Right lung (tissue), 5 donors: ENCODE measurements around the gene POGZ. TPM values are rescaled to one million over a fixed set of nuclear protein-coding genes. Genes with fewer than 3 reads are reported as not detected.

ENCODE experiments used
- DNase-seq, 2 donors: peaks; one replicate each; pipeline ENCODE4 v3.0.0-alpha.2; 2013
- polyA plus RNA-seq, 5 donors: library from polyadenylated mRNA; unstranded; fragments of 120-200 nt; gene quantifications; one replicate each; pipeline versions ENCODE4 v1.2.1 to v1.2.3, GENCODE V29; 2013; ENCODE audit warnings: inconsistent platforms in 1 of 5, low replicate concordance in 1 of 5; ENCODE audit not compliant: insufficient read length in 5 of 5, insufficient read depth in 1 of 5

POGZ gene
- polyA plus RNA-seq, 5 donors: 90.6 to 150 (median 130) TPM

DNA sequence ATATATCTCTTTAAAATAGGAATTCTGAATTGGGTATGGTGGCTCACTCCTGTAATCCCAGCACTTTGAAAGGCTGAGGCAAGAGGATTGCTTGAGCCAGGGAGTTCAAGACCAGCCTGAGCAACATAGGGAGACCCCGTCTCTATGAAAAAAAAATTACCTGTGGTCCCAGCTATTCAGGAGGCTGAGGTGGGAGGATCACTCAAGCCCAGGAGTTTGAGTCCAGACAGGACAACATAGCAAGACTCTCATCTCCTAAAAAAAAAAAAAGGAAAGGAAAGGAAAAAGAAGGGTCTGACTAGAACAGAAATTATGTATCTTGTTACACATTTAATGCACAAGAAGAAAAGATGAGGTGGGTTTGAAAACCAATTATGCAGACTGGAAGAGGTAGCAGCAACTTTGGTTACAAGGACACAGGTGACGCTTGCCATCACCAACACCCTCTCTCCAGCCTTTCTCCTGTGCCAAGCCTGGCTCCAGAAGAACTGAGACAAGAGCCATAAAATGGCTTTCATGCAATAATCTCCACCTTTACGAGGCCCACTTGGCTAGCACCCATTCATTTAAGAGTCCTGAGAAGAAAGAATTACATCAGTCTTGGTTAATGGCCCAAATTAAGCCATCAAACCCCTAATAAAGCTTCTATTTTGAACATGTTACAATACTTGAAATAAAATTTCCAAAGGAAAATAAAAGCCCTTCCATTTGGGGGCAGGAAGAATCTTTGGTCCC lies 82.0 kb downstream of the POGZ start:
- no peak for DNase-seq

DNA sequence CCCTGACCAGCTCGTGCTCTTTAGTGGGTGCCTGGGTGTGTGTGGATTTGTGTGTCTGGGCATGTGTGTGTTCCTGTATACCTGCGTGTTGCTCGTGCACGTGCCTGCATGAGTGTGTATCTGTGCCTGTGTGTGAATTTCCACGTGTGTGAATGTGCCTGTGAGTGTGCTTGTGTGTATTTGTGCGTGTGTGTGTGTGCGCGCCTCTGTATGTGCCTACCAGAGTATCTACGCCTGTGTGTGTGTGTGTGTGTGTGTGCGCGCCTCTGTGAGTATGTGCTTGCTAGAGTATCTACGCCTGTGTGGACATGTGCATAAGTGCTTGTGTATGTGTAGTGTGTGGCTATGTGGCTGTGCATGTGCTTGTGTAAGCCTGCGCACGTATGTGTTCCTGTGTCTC lies 86.1 kb downstream of the POGZ start:
- no peak for DNase-seq

DNA sequence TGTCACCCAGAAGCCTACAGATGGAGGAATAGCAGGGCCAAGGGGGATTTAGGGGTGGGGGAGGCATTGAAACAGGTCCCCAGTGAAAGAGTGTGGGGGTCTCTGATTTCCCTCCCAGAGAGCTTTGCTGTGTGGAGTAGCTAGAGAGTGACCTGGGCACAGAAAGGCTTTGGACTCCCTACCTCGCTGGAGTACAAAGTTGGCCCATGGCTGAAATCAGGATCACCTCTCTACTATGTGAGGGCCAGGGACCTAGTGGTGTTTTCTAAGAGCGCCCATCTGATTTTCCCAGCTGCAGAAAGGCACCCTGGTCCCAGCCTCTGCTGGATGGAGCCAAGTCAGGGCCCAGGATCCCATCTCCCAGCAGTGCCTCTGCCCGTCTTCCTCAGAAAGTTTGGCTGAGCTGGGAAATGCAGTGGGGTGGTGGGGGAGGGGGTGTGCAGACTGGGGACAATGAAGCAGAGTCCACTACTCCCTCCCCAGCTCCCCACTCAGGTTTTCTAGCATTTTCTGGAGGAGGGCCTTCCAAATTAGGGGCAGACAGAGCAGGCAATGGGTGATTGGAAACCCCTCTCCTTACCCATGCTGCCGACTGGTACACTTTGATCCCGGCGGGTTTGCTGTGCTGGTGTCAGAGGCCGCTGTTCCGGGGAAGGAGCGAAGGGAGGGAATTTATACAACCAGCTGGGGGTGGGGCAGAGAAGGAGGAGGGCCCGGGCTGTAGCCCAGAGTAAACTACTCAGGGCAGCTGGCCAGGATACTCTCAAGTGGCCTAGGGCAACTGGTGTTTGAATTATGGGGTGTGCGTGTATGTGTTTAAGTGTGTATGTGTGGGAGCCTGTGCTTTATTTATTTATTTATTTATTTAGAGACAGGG lies 87.0 kb downstream of the POGZ start, which contains the start of gene SELENBP1:
TSS of gene SELENBP1 (minus strand) at position 648 of the 877 bp plus-strand sequence. CDS start at position 584, 64 bp downstream.
- peak; percentile 88 to 89 for DNase-seq

DNA sequence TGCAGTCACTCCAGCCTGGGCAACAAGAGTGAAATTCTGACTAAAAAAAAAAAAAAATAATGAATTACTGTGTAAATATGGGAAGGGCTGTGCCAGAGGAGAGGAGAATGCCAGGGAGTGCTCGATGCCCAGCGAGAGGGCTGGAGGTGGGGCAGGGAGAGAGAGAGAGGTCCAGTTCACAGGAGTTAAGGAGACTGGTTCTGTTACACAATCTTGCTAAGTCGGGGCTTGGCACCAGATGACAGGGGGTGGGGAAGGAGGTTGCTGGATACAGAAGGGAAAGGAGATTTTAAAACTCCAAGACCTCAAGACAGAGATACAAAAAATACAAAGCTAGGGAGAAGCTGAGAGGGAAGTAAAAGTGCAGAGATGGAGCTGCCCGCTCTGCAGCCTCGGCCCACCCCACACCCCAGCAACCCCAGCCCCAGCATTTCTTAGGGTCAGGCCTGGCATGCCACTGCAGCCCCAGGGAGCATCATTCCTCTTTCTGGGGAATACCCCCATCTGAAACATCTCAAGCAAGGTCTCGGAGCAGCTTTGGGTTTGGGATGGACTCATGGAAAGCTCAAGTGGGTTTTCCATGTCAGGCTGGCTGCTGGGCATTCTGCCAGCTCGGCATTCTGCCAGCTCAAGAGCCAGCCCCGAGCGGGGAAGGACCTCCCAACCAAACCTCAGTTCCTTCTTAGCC lies 87.8 kb downstream of the POGZ start:
- peak; percentile 73 to 82 for DNase-seq

DNA sequence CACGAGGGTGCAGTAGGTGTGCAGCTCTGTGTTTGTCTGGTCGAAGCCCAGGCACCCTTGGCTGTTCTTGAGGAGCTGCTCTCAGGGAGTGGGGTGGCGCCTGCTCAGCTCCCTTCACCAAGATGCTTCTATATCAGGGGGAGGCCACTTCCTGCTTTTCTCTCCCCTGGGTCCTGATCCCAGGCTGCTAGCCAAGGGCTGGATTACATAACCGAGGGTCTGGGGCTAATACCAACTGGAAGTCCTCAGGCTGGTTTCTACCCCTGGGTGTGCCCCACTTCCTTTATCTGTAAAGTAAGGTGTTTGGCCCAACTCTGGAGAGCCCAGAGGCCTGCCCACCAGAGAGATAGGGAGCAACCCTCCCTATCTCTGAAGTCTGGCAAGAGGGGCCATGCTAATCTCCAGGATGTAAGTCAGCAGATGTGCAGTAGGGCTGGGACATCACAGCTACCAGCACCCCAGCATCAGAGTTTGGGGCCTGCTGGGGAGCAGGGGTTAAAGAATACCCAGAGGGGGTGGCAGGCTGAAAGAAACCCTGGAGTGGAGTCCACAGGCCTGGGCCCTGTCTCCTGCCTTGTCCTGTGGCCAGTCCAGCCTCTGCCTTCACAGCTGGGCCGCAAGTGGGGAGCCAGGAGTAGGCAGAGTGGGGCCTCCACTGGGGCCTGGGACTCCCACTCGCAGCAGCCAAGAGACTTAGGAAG lies 88.9 kb downstream of the POGZ start:
- DNase-seq: no peak

DNA sequence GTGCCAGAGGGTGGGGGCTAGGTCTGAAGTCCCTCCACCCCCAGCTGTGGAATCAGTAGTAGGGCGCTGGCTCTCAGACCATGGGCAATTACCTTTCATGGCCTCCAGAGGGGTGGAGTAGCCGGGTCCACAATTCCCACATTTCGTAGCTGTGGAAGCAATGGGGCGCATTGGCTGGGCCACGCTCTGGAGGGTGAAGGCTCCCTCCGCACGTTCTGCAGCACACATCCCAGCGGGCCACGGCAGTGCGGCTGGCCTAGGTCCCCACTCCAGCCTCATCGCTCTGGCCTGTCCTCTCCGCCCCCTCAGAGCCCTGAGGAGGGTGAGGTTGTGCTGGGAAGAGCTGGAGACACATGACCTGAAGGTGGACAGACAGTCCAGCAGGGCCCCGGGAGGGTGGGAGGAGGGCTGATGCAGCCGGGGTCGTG lies 89.7 kb downstream of the POGZ start:
- no peak for DNase-seq

DNA sequence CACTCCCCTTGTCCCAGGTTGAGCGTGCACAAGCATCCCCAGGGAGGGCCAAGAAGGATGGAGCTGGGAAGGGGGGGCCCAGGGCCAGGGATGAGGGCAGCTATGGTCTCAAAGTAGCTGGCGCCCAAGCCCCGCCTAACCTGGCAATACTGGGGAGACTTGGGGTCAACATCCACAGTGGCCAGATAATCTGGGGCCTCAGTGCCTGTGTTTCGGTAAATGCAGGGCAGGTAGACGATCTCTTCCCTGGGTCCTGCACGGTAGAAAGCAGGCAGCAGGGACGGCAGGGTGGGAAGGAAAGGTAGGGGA lies 90.0 kb downstream of the POGZ start:
- DNase-seq: no peak

DNA sequence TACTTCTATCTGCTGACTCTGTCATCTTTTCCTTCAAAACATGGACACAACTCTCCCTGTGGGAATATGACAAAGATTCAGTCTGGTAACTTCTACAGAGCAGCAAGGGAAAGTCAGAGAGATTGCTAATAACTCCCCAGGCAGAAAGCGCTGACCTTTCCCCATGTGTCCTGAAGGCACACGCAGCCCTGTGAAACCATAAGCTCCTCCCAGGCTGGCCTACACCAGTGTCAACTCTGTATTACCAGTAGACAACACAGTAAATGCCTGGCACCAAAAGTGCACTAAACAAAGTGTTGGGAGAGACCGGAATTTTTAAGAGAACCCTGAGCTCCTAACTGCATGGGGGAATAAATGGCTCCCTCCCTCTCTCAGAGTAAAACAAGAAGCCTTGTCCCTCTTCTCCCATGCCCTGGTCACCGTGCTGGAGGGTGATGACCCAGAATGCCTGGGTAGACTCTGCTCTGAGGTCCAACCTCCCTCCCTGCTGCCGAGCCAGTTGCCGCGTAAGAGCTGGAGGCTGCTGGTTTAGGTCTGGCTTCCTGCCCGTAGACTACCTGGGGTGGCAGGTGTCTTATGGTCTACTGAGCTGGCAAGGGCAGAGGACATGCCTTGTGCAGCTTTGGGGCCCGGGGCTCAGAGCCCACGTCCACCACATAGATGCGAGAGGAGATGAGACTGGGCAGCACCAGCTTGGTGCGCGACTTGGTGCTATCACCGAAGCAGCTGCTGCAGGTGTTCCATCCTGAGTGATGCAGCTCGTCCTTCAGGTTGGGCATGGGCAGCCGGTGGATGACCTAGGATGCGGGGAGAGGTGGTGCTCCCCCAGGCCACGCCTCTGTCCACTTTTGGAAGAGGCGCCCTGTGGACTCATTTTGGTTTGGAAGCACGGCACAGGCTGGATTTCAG lies 90.6 kb downstream of the POGZ start:
- DNase-seq: no peak

DNA sequence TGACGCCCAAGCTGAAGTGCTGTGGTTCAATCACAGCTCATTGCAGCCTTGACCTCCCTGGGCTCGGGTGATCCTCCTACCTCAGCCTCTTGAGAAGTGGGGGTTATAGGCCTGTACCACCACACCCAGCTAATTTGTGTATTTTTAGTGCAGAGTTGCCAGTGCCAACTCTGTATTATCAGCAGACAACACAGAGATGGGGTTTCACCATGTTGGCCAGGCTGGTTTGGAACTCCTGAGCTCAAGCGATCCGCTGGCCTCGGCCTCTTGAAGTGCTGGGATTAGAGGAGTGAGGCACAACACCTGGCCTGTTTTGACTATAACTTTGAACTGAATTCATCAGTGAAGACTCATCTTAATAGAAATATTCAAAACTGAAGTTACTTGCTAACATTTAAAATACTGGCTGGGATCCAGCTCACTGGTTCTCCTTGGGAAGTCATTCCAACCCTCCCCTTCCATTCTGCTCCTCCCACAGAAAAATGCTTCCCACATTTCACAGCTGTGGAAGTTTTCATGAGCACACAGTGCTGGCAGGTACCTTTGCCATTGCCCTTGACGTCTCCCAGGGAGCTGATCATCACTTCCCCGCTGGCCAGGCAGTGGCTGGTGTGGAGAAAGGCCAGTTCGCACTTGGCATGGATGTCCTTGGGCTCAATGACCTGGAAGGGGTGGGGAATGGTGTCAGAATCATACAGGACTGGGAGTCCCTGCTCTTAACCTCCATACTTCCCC lies 91.5 kb downstream of the POGZ start:
- no peak for DNase-seq

DNA sequence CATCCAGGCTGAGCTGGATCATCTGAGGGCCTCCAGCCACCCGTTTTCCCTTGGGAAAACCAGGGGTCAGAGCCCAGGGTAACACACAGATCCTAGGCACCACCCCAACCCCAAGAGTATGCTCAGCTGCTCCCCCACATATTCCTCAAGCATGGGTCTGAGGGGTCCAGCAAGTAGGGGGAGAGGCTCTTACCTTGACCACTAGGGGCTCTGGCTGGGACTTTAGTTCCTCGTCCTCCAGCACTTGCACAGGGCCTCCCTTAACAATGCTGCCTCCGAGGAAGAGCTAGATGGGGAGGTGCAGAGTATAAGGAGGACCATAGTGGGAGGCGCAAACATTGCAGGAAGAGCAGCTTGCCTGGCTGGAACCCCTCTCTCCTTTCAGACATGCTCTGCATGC lies 94.3 kb downstream of the POGZ start:
- no peak for DNase-seq

DNA sequence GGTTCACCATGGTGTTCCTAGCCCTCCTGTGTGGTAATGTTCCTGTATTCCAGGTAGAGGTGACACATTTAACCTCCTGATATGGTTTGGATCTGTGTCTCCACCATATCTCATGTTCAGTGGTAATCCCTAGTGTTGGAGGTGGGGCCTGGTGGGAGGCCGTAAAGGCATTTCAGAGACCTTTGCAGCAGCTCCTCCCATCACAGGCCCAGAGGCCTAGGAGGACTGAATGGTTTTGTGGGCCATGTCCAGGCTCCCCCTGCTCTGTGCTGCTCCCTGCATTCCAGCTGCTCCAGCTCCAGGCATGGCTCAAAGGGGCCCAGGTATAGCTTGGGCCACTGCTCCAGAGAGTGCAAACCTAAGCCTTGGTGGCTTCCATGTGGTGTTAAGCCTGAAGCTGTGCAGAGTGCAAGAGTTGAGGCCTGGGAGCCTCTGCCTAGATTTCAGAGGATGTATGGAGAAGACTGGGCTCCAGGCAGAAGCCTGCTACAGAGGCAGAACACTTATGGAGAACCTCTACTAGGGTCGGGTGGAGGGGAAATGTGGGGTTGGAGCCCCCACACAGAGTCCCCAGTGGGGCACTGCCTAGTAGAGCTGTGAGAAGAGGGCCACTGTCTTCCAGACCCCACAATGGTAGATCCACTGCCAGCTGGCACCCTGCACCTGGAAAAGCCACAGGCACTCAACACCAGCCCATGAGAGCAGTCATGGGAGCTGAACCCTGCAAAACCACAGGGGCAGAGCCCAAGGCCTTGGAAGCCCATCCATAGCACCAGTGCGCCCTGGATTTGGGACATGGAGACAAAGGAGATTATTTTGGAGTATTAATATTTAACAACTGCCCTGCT lies 96.8 kb downstream of the POGZ start:
- DNase-seq: no peak

DNA sequence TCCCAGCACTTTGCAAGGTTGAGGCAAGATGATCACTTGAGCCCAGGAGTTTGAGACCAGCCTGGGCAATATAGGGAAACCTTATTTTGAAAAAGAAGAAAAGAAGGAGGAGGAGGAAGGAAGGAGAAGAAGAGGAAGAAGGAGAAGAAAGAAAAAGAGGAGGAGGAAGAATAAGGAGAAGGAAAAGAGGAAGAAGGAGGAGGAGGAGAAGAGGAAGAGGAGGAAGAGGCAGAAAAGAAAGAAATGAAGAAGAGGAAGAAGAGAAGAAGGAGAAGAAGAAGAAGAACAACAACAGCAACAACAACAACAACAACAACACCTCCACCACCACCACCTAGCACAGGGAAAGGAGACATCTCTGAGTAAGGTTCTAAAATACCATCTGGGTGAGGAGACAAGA lies 97.4 kb downstream of the POGZ start:
- no peak for DNase-seq

DNA sequence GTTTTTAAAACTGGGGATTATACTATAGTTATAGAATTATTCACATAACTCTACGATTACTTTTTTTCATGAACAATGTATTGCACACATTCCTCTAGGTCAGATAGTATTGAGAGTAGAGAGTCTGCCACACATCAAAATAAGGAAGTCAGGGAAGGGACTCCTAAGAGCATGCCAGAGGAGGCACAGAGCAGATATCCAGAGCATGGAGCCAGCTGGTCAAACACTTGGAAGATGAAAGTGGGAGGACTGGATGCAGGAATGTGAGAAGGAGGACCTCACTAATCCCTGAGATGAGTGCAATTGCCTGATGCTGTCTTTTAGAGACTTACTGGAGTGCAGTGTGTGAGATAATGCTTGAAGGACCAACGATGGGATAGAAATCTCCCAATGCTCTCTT lies 102.6 kb downstream of the POGZ start:
- DNase-seq: no peak

Other genes starting within 250 kb of the POGZ start
- 100 to 1,000 TPM; 135 to 163 (median 145) TPM for gene PSMD4, start 204.8 kb downstream of the POGZ start, polyA plus RNA-seq
- 10 to 100 TPM; 15.2 to 19.8 (median 16.1) TPM for gene ZNF687, start 177.2 kb downstream of the POGZ start, polyA plus RNA-seq
- 10 to 100 TPM; 64.8 to 85.2 (median 71.7) TPM for gene PI4KB, start 132.1 kb downstream of the POGZ start, polyA plus RNA-seq
- gene RFX5, start 112.2 kb downstream of the POGZ start, polyA plus RNA-seq: 10 to 100 TPM; 39.7 to 44.7 (median 44.4) TPM
- 100 to 1,000 TPM in 4 of 5 donors, 10 to 100 TPM in 1; 95.6 to 195 (median 146) TPM for gene SELENBP1, start 86.8 kb downstream of the POGZ start, polyA plus RNA-seq
- 100 to 1,000 TPM; 201 to 248 (median 223) TPM for gene PSMB4, start 59.9 kb downstream of the POGZ start, polyA plus RNA-seq
- 10 to 100 TPM; 32.2 to 49.9 (median 34.6) TPM for gene CGN, start 51.9 kb upstream of the POGZ start, polyA plus RNA-seq
- 1 to 10 TPM; 6.5 to 8.9 (median 7.1) TPM for gene TUFT1, start 80.8 kb upstream of the POGZ start, polyA plus RNA-seq
- gene SNX27, start 152.6 kb upstream of the POGZ start, polyA plus RNA-seq: 10 to 100 TPM; 17.7 to 26.2 (median 22.6) TPM